ENCODE data around the gene OSBP2.
"Not testable (repeated sequence)": the region's sequence is repeated elsewhere in the genome, so short reads cannot be mapped to it uniquely, and the experiment has no call there.

Gene OSBP2

DNA sequence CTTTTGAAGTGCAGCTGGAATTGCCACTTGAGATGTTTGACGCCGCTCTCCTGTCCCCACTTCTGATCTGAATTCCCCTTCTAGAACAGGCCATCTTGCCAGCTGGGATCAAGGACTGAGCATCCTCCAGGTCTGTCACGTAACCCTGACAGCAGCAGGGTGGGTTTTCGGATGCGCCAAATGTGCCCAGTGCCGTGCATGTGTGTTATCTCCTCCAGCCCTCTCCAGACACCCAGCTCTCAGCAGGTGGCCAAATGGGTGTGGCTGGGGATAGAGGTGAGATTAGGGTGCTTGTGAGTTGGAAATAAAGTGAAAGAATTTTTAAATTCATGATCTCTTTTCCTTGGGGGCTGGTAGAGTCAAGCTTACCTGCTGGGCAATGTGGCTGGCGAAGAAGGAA is 3.3 kb downstream of the OSBP2 start:
- TF ChIP-seq, protein P1, sequence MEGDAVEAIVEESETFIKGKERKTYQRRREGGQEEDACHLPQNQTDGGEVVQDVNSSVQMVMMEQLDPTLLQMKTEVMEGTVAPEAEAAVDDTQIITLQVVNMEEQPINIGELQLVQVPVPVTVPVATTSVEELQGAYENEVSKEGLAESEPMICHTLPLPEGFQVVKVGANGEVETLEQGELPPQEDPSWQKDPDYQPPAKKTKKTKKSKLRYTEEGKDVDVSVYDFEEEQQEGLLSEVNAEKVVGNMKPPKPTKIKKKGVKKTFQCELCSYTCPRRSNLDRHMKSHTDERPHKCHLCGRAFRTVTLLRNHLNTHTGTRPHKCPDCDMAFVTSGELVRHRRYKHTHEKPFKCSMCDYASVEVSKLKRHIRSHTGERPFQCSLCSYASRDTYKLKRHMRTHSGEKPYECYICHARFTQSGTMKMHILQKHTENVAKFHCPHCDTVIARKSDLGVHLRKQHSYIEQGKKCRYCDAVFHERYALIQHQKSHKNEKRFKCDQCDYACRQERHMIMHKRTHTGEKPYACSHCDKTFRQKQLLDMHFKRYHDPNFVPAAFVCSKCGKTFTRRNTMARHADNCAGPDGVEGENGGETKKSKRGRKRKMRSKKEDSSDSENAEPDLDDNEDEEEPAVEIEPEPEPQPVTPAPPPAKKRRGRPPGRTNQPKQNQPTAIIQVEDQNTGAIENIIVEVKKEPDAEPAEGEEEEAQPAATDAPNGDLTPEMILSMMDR (IDR thresholded peaks at IDR 0.05; ENCODE audit: low read depth, low read length): no peak
- no peak overlapping the region for H3K4me3 ChIP-seq (replicated peaks in 1 of 2; ENCODE audit: low read depth in 2 of 2, low read length in 2 of 2)
- no peak for DNase-seq (ENCODE audit: low read depth in 2 of 2)

DNA sequence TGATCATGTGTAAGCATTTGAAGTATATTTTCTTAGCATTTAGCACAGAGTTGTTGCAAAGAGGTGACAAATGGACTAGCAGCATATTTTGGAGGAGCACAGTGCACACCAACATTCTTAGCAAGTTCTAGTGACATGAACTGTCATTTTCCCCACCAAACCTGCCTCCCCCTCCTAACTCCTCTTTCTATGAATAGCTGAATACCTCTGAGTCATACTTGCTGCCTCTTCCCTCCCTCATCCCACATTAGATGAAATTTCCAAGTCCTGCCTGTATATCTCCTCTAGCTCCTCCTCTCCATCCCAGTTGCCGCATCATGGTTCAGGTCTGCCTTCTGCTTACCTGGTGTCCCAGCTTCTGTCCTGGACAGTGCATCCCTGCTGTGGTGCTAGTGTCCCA is 7.2 kb downstream of the OSBP2 start:
- H3K4me3 ChIP-seq (replicated peaks in 1 of 2; ENCODE audit: low read depth in 2 of 2, low read length in 2 of 2): no peak overlapping the region
- DNase-seq (ENCODE audit: low read depth in 2 of 2): peak in 1 of 2 donors; percentile 33

DNA sequence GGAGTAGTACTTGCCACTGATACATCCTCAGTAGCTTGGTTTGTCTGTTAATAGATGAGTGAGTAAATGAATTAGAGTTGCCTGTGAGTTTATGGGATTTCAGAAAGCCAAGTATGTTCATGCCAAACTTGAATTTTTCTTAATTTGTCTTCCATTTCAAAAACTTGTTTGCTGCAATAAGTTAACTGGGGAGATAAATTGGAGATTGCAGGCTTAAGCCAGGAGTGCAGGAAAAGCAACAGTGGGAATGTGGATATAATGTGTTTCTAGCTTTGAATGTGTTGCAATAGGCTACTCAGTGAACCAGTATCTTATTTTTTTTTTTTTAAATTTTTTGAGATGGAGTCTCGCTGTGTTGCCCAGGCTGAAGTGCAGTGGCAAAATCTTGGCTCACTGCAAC is 8.2 kb downstream of the OSBP2 start:
- TF ChIP-seq, protein P1 (IDR thresholded peaks at IDR 0.05; ENCODE audit: low read depth, low read length): no peak
- no peak for DNase-seq (ENCODE audit: low read depth in 2 of 2)
- no peak overlapping the region for H3K4me3 ChIP-seq (replicated peaks in 1 of 2; ENCODE audit: low read depth in 2 of 2, low read length in 2 of 2)

More for the DNA sequence above, 7.2 kb downstream of the OSBP2 start:
- TF ChIP-seq, protein P1 (IDR thresholded peaks at IDR 0.05; ENCODE audit: low read depth, low read length): no peak

DNA sequence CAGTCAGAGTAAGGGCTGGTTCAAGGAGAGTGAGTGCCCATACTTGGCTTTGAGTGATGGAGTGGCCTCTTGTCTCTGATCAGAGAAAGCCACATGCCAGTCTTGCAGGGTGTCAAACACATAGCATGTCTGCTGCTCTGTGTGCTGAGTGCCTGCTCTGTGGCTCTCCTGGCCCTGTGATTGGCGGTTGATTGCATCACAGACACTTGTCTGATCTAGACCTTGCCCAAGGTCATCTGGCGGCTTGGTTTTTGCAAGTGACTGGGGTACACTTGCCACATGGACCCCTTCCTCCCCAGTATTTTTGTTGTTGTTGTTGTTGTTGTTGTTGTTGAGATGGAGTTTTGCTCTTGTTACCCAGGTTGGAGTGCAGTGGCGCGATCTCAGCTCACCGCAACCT is 10.3 kb downstream of the OSBP2 start:
- TF ChIP-seq, protein P1 (IDR thresholded peaks at IDR 0.05; ENCODE audit: low read depth, low read length): no peak
- H3K4me3 ChIP-seq (replicated peaks in 1 of 2; ENCODE audit: low read depth in 2 of 2, low read length in 2 of 2): no peak overlapping the region
- no peak for DNase-seq (ENCODE audit: low read depth in 2 of 2)

DNA sequence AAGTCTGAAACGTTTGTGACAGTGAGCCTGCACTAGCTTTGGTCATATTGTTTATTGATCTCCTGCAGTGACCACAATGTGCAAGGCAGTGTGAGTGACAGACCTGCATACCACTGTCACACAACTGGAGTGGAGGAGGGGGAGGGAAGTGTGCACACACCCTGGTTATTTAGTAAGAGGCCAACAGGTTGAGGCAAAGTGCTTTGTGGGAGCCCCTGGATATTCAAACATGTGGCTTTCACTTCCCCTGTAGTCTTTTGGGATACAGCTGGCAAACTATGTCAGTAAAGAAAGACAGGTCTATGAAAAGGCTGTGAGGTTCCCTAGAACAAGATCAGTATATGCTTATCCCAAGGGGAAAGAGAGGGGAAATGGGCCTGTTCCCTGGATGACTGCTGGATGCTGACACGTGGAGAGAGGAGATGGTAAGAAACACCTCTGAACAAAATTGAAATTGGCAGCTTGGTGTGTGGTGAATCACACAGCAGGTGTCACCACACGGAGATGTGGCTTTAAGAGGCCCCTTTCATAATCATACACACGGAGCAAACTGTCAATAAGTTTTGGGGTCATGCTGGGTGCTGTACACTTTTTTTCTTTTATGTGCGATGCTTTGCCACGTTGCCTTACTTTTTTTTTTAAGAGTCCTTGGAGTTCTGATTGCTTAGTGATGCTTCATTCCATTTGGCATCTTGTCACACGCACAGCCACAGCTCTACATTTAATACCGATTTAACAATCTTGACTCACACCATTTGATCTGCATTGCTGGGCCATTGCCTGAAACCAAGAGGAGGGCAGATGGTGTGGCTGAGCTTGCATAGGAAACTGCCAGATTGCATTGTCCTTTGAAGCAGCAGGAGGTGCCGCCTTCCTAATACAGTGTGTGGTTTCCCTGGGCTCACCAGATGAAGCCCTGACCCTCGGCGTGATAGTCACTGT is 11.3 kb downstream of the OSBP2 start:
- DNase-seq (ENCODE audit: low read depth in 2 of 2): peak; percentile 29 to 42
- TF ChIP-seq, protein P1 (IDR thresholded peaks at IDR 0.05; ENCODE audit: low read depth, low read length): no peak
- H3K4me3 ChIP-seq (replicated peaks in 1 of 2; ENCODE audit: low read depth in 2 of 2, low read length in 2 of 2): no peak overlapping the region

DNA sequence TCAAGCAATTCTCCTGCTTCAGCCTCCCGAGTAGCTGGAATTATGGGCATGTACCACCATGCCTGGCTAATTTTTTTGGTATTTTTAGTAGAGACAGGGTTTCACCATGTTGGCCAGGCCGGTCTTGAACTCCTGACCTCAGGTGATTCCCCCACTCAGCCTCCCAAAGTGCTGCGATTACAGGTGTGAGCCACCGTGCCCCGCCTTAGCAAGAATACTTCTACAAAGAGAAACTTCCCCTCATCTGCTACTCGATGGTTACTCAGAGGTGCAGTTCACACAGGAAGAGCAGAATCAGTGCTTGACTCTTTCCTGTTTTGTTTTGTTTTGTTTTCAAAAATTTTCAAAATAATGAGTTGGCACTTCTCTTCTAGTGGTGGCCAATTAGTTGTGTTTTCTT is 15.3 kb downstream of the OSBP2 start:
- not testable (repeated sequence) for DNase-seq (ENCODE audit: low read depth in 2 of 2); H3K4me3 ChIP-seq (replicated peaks in 1 of 2; ENCODE audit: low read depth in 2 of 2, low read length in 2 of 2)

DNA sequence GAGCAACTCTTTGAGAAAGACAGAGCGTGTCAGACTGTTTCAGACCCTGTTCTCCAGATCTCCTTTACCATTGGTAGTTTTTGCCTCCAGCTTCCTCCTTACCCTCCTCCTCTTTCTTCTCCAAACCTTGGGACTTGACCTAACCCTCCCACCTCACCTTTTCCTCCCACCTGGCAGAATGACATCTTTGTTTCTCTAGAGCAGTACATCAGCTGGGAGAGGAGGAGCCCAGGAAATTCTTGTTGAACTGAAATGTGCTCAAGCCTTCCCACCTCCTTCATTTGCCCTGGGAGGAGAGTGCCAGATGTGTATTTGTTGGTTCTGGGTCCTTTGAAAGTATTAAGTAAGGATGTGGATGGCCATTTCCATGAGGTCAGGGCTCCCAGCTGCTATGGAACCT is 17.4 kb downstream of the OSBP2 start:
- no peak for DNase-seq (ENCODE audit: low read depth in 2 of 2)
- TF ChIP-seq, protein P1 (IDR thresholded peaks at IDR 0.05; ENCODE audit: low read depth, low read length): no peak
- no peak overlapping the region for H3K4me3 ChIP-seq (replicated peaks in 1 of 2; ENCODE audit: low read depth in 2 of 2, low read length in 2 of 2)
